HepG2 (cell line): ENCODE measurements around the gene GTF2H4. TPM values are rescaled to one million over a fixed set of nuclear protein-coding genes. Genes with fewer than 3 reads are reported as not detected.

Experiments used
- ATAC-seq: fragments of 200-7000 bp; cut with Tn5 transposase; 3 replicates; pipeline ENCODE4 v1.9.1; 2020; ENCODE audit warnings: mild to moderate bottlenecking, moderate library complexity
- BruUV-seq: library from RNA; stranded (reverse); fragments of 400-500 nt; replicated peaks from 2 replicates; lab custom pipeline; 2021; lab: Mats Ljungman, UMichigan
- CTCF ChIA-PET: fragments of 300-600 bp; formaldehyde crosslinking; extraction: SDS; loops from one replicate; lab custom pipeline; 2021; ENCODE audit warnings: low total read pairs, inconsistent platforms, low intra/inter-chr PET ratio; lab: Yijun Ruan, JAX
- POLR2A ChIA-PET: fragments of 350-600 bp; sonication (Branson Sonifier 250); formaldehyde crosslinking; loops from one replicate; lab custom pipeline; 2020; ENCODE audit warnings: antibody characterized with exemption, inconsistent platforms; lab: Yijun Ruan, JAX
- DNase-seq: peaks from one replicate; pipeline ENCODE4 v3.0.0-alpha.2; 2015; ENCODE audit warnings: low spot score
- FAIRE-seq: peaks from 3 replicates; lab custom pipeline; 2011; peaks lifted over from hg19 to GRCh38; lab: Jason Lieb, UNC
- H2AFZ ChIP-seq: one replicate; pipeline ENCODE4 v1.6.1; 2011; ENCODE audit warnings: low read length, inconsistent platforms
- H3K27ac ChIP-seq: fragments of 300-600 bp; 3 replicates; pipeline ENCODE4 v1.8.0; 2011; ENCODE audit warnings: mixed run types, mild to moderate bottlenecking, mixed read lengths, low read length, inconsistent platforms; ENCODE audit not compliant: insufficient read depth; ENCODE audit errors: extremely low read length
- H3K27me3 ChIP-seq, 2 experiments: fragments of 200-600 bp in 1 of 2; 2 replicates in 1 of 2; 3 replicates in 1 of 2; pipeline versions ENCODE4 v1.6.0 to v1.8.0; 2011; ENCODE audit warnings: low read length in 2 of 2, mild to moderate bottlenecking in 2 of 2, moderate library complexity in 2 of 2, inconsistent platforms in 1 of 2; ENCODE audit not compliant: insufficient read depth in 2 of 2, control insufficient read depth in 1 of 2
- H3K36me3 ChIP-seq, 2 experiments: fragments of 200-600 bp in 1 of 2; replicated peaks in 1 of 2; 2 replicates in 1 of 2; 3 replicates in 1 of 2; pipeline versions ENCODE4 v1.5.1 to v1.8.0; 2011; ENCODE audit warnings: low read length in 2 of 2, inconsistent platforms in 1 of 2; ENCODE audit not compliant: insufficient read depth in 2 of 2, control insufficient read depth in 1 of 2
- H3K4me1 ChIP-seq: 2 replicates; pipeline ENCODE4 v1.5.1; 2012; ENCODE audit warnings: low read length, inconsistent platforms; ENCODE audit not compliant: insufficient read depth
- H3K4me2 ChIP-seq: 2 replicates; pipeline ENCODE4 v1.6.0; 2011; ENCODE audit warnings: low read depth, low read length, inconsistent platforms
- H3K4me3 ChIP-seq, 3 experiments: fragments of 200-600 bp in 1 of 3; sonication (generic), shearing (Covaris generic) in 1 of 3; replicated peaks in 1 of 3; 2 replicates each; pipeline ENCODE4 v1.5.1; 2011 to 2016; ENCODE audit warnings: low read length in 3 of 3, inconsistent platforms in 2 of 3, low read depth in 2 of 3, mild to moderate bottlenecking in 2 of 3, control low read depth in 1 of 3, mixed read lengths in 1 of 3; ENCODE audit not compliant: insufficient read depth in 1 of 3
- H3K79me2 ChIP-seq: one replicate; pipeline ENCODE4 v1.6.1; 2011; ENCODE audit warnings: low read length, inconsistent platforms; ENCODE audit not compliant: insufficient read depth
- H3K9ac ChIP-seq: 2 replicates; pipeline ENCODE4 v1.6.0; 2011; ENCODE audit warnings: mild to moderate bottlenecking, low read depth, low read length, inconsistent platforms; ENCODE audit not compliant: insufficient read depth
- H3K9me3 ChIP-seq: 2 replicates; pipeline ENCODE4 v1.5.1; 2012; ENCODE audit warnings: mild to moderate bottlenecking, low read length
- H4K20me1 ChIP-seq: 2 replicates; pipeline ENCODE4 v1.6.0; 2011; ENCODE audit warnings: inconsistent platforms, mild to moderate bottlenecking, low read length, moderate library complexity; ENCODE audit not compliant: insufficient read depth
- KLF6 ChIP-seq: IDR thresholded peaks from 2 replicates; pipeline ENCODE4 v1.8.0; 2016; ENCODE audit warnings: missing biosample characterization, missing genetic modification reagents
- MIER2 ChIP-seq: IDR thresholded peaks from 2 replicates; pipeline ENCODE4 v1.6.1; 2016; ENCODE audit warnings: missing biosample characterization, missing genetic modification reagents
- SIX4 ChIP-seq: sonication (generic); formaldehyde crosslinking; IDR thresholded peaks from 2 replicates; pipeline ENCODE4 v1.4.0; 2020; ENCODE audit warnings: missing genetic modification reagents
- TCF7L2 ChIP-seq: IDR thresholded peaks from 2 replicates; pipeline ENCODE4 v1.6.1; 2011; ENCODE audit warnings: mild to moderate bottlenecking, low read depth, low read length, moderate library complexity
- ZNF335 ChIP-seq: sonication (generic); formaldehyde crosslinking; IDR thresholded peaks from 2 replicates; pipeline ENCODE4 v1.4.0; 2020; ENCODE audit warnings: missing genetic modification reagents
- ZNF382 ChIP-seq: sonication (generic); formaldehyde crosslinking; IDR thresholded peaks from 2 replicates; pipeline ENCODE4 v1.5.0; 2020; ENCODE audit warnings: missing genetic modification reagents, mild to moderate bottlenecking, borderline replicate concordance
- ZNF7 ChIP-seq: IDR thresholded peaks from 2 replicates; pipeline ENCODE4 v1.6.1; 2016; ENCODE audit warnings: missing biosample characterization, missing genetic modification reagents
- ZNF720 ChIP-seq: sonication (generic); formaldehyde crosslinking; IDR thresholded peaks from 2 replicates; pipeline ENCODE4 v1.4.0; 2020; ENCODE audit warnings: missing genetic modification reagents
- ZNF768 ChIP-seq: sonication (generic); formaldehyde crosslinking; IDR thresholded peaks from 2 replicates; pipeline ENCODE4 v1.4.0; 2020; ENCODE audit warnings: missing genetic modification reagents
- ZNF784 ChIP-seq: sonication (generic); formaldehyde crosslinking; IDR thresholded peaks from 2 replicates; pipeline ENCODE4 v1.5.1; 2020; ENCODE audit warnings: missing genetic modification reagents, mild to moderate bottlenecking, borderline replicate concordance
- ZNF878 ChIP-seq: sonication (generic); formaldehyde crosslinking; IDR thresholded peaks from 2 replicates; pipeline ENCODE4 v1.8.1; 2023; ENCODE audit warnings: mild to moderate bottlenecking, missing genetic modification reagents, moderate library complexity
- WGBS: methylation state at CpG from one replicate; pipeline ENCODE4 v1.1.6; 2017; ENCODE audit warnings: low lambda C conversion rate; 5-methylcytosine and 5-hydroxymethylcytosine counted together
- in situ Hi-C: cut with HindIII; loops from 2 replicates; pipeline ENCODE4 v1.10.0; 2017; ENCODE audit warnings: low pct_unique_long_range_greater_than_20kb; ENCODE audit not compliant: extremely low pct_ligation_motif_present
- intact Hi-C: fragments of 100-400 bp; cut with micrococcal nuclease; formaldehyde crosslinking; loops from one replicate; pipeline ENCODE4 v1.10.0; 2022; ENCODE audit not compliant: unreplicated experiment
- polyA plus RNA-seq, 8 experiments: library from polyadenylated mRNA; depleted of rRNA in 3 of 8; stranded (reverse) in 7 of 8; unstranded in 1 of 8; fragments of >200 nt; fragmentation: Illumina TruSeq in 4 of 8; extraction: Trizol in 4 of 8; gene quantifications; 2 replicates each; pipeline versions ENCODE4 v1.2.1 to v1.2.3, GENCODE V29; 2011 to 2016; ENCODE audit warnings: low read depth in 4 of 8, missing spikeins in 1 of 8, mixed read lengths in 1 of 8; ENCODE audit not compliant: insufficient read depth in 1 of 8
- total RNA-seq, 5 experiments: library from RNA; depleted of rRNA; stranded (reverse); fragments of >200 nt; fragmentation: Illumina TruSeq; extraction: Trizol; gene quantifications; 2 replicates each; pipeline ENCODE4 v1.2.3, GENCODE V29; 2016; ENCODE audit warnings: low read depth in 1 of 5

The GTF2H4 gene
- total and polyA plus RNA-seq, 2 of the 13 experiments (the other 11 are each of a cell fraction or from before 2014, with no cell fraction given) = 15.9 to 49.3 TPM

GRCh38 chr6:30931969-30932645 lies 24.1 kb downstream of the GTF2H4 start, which contains the start of gene SFTA2 (continued):
- TF ChIP-seq ZNF7 (CRISPR knock-in tag) = no peak
- no peak for TF ChIP-seq MIER2
- no peak for TF ChIP-seq ZNF720 (CRISPR knock-in tag)
- TF ChIP-seq KLF6 = no peak
- TF ChIP-seq SIX4 (CRISPR knock-in tag) = no peak
- TF ChIP-seq ZNF335 (CRISPR knock-in tag) = no peak
- no peak for TF ChIP-seq ZNF878 (CRISPR knock-in tag)
- TF ChIP-seq ZNF784 = no peak
- TF ChIP-seq TCF7L2 = no peak
- TF ChIP-seq, all 625 proteins: peak for 0

GRCh38 chr6:30932665-30933365 lies 24.8 kb downstream of the GTF2H4 start:
- intact Hi-C loops (no loop called here), in situ Hi-C loops (no loop called here)
- ChIA-PET CTCF (no interaction called here), POLR2A (no interaction called here)
- no peak overlapping the region for H3K9ac ChIP-seq
- H3K9me3 ChIP-seq = no peaks in the 10 kb centered on the region
- no peaks in the 10 kb centered on the region for H3K4me1 ChIP-seq
- no peaks in the 10 kb centered on the region for H3K36me3 ChIP-seq
- H4K20me1 ChIP-seq = no peaks in the 10 kb centered on the region
- ATAC-seq (no peak), DNase-seq (no peak), FAIRE-seq (no peak)
- H2AFZ ChIP-seq = no peak overlapping the region
- no TSS peak for BruUV-seq
- no peak overlapping the region for H3K4me2 ChIP-seq
- peaks cover 2 to 32% of the 10 kb centered on the region in 2 experiments; a peak in 2 of 5 replicates for H3K27me3 ChIP-seq
- TF ChIP-seq ZNF768 (peak; percentile 88), ZNF382 (CRISPR knock-in tag) (no peak)
- 49% methylated on average over 6 of the region's 6 CpGs for WGBS
- H3K4me3 ChIP-seq = no peak overlapping the region
- no peaks in the 10 kb centered on the region for H3K79me2 ChIP-seq
- H3K27ac ChIP-seq = no peak overlapping the region
